ENCODE data around the gene VOPP1. TPM values are rescaled to one million over a fixed set of nuclear protein-coding genes. Genes with fewer than 3 reads are reported as not detected.
A peak's percentile ranks its signal among the peaks of the same experiment; 100 is the strongest.

The VOPP1 gene
- total and polyA plus RNA-seq, 10 of the 15 experiments (the other 5 are each of a cell fraction or from before 2014, with no cell fraction given): 32.8 to 206 (median 129) TPM

- Histone ChIP-seq H3K4me1 (ENCODE audit: control insufficient read depth, insufficient read depth, low read length) (peaks cover 7% of the 10 kb centered on the region), H3K4me2 (ENCODE audit: control insufficient read depth, insufficient read depth) (no peak overlapping the region), H2AFZ (ENCODE audit: control insufficient read depth, low read depth, low read length) (no peak overlapping the region), H3K27ac (ENCODE audit: control insufficient read depth, insufficient read depth) (no peak overlapping the region), H3K79me2 (ENCODE audit: control insufficient read depth, insufficient read depth, low read length) (peaks cover 5% of the 10 kb centered on the region), H4K20me1 (ENCODE audit: control insufficient read depth, insufficient read depth) (0 out of 2 replicates have a peak, but pooled peaks cover 3% of the 10 kb centered on the region), H3K36me3 (ENCODE audit: control insufficient read depth in 2 of 2, insufficient read depth in 2 of 2, low read length in 1 of 2) (peaks cover 46 to 48% of the 10 kb centered on the region in 2 experiments), H3K9ac (ENCODE audit: control insufficient read depth, insufficient read depth, low read length) (no peak overlapping the region), H3K9me3 (replicated peaks; ENCODE audit: control insufficient read depth, insufficient read depth, low read length) (no peaks in the 10 kb centered on the region), H3K4me3 (no peak overlapping the region), H3K27me3 (replicated peaks in 1 of 2; ENCODE audit: control insufficient read depth in 2 of 2, insufficient read depth in 2 of 2, low read length in 1 of 2) (no peaks in the 10 kb centered on the region)
- intact Hi-C loops (cut with micrococcal nuclease; ENCODE audit: unreplicated experiment) (no loop called here), in situ Hi-C loops (cut with MboI) (no loop called here)
- BruUV-seq (replicated peaks): no TSS peak
- DNase-seq (ENCODE audit: low read depth, low spot score) (no peak), ATAC-seq (no peak), FAIRE-seq (no peak)
- SMC1A ChIA-PET (ENCODE audit: uncharacterized antibody, unreplicated experiment): interaction anchor here (0.5 kb wide), 1 partner anchor 240 kb away, joined by 3 read pairs; no protein-coding TSS in a partner anchor
- TF ChIP-seq, protein P1, sequence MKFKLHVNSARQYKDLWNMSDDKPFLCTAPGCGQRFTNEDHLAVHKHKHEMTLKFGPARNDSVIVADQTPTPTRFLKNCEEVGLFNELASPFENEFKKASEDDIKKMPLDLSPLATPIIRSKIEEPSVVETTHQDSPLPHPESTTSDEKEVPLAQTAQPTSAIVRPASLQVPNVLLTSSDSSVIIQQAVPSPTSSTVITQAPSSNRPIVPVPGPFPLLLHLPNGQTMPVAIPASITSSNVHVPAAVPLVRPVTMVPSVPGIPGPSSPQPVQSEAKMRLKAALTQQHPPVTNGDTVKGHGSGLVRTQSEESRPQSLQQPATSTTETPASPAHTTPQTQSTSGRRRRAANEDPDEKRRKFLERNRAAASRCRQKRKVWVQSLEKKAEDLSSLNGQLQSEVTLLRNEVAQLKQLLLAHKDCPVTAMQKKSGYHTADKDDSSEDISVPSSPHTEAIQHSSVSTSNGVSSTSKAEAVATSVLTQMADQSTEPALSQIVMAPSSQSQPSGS (IDR thresholded peaks at IDR 0.05; ENCODE audit: low read length): no peak
- TF ChIP-seq POLR2A (IDR thresholded peaks at IDR 0.05; ENCODE audit: low read depth, low read length): peak; percentile 52
- POLR2A ChIA-PET: no interaction called here
- CTCF ChIA-PET: no interaction called here
- WGBS (ENCODE audit: insufficient coverage, insufficient replicate concordance, low lambda C conversion rate, missing lambda C conversion rate): 93% methylated on average over 27 of the region's 28 CpGs
- RAD21 ChIA-PET (ENCODE audit: unreplicated experiment): interaction anchor here (0.8 kb wide), 1 partner anchor 110 kb away, joined by 3 read pairs; no protein-coding TSS in a partner anchor
Measured at GRCh38 chr7:55485501-55486191, 86.7 kb downstream of the VOPP1 start.

- intact Hi-C loops (cut with micrococcal nuclease; ENCODE audit: unreplicated experiment): no loop called here
- TF ChIP-seq, protein P2, sequence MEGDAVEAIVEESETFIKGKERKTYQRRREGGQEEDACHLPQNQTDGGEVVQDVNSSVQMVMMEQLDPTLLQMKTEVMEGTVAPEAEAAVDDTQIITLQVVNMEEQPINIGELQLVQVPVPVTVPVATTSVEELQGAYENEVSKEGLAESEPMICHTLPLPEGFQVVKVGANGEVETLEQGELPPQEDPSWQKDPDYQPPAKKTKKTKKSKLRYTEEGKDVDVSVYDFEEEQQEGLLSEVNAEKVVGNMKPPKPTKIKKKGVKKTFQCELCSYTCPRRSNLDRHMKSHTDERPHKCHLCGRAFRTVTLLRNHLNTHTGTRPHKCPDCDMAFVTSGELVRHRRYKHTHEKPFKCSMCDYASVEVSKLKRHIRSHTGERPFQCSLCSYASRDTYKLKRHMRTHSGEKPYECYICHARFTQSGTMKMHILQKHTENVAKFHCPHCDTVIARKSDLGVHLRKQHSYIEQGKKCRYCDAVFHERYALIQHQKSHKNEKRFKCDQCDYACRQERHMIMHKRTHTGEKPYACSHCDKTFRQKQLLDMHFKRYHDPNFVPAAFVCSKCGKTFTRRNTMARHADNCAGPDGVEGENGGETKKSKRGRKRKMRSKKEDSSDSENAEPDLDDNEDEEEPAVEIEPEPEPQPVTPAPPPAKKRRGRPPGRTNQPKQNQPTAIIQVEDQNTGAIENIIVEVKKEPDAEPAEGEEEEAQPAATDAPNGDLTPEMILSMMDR (IDR thresholded peaks at IDR 0.05 in 2 of 3, conservative IDR thresholded peaks at IDR 0.05 in 1 of 3; ENCODE audit: control insufficient read depth in 2 of 3, extremely low read depth in 1 of 3, insufficient read depth in 1 of 3, low read depth in 3 of 3, low read length in 3 of 3): no peak
- TF ChIP-seq BMI1 (IDR thresholded peaks at IDR 0.05; ENCODE audit: borderline replicate concordance): no peak
- no peak for TF ChIP-seq SUPT20H (IDR thresholded peaks at IDR 0.05; ENCODE audit: borderline replicate concordance, control insufficient read depth, low read depth, low read length)
- TF ChIP-seq, protein P3, sequence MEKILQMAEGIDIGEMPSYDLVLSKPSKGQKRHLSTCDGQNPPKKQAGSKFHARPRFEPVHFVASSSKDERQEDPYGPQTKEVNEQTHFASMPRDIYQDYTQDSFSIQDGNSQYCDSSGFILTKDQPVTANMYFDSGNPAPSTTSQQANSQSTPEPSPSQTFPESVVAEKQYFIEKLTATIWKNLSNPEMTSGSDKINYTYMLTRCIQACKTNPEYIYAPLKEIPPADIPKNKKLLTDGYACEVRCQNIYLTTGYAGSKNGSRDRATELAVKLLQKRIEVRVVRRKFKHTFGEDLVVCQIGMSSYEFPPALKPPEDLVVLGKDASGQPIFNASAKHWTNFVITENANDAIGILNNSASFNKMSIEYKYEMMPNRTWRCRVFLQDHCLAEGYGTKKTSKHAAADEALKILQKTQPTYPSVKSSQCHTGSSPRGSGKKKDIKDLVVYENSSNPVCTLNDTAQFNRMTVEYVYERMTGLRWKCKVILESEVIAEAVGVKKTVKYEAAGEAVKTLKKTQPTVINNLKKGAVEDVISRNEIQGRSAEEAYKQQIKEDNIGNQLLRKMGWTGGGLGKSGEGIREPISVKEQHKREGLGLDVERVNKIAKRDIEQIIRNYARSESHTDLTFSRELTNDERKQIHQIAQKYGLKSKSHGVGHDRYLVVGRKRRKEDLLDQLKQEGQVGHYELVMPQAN (conservative IDR thresholded peaks at IDR 0.05): no peak
Measured at GRCh38 chr7:55484834-55485233, 87.5 kb downstream of the VOPP1 start.

More at GRCh38 chr7:55484834-55485233, 87.5 kb downstream of the VOPP1 start:
- Histone ChIP-seq H3K4me2 (ENCODE audit: control insufficient read depth, insufficient read depth) (no peak overlapping the region), H4K20me1 (ENCODE audit: control insufficient read depth, insufficient read depth) (0 out of 2 replicates have a peak, but pooled peaks cover 3% of the 10 kb centered on the region), H3K27ac (ENCODE audit: control insufficient read depth, insufficient read depth) (no peak overlapping the region), H3K9me3 (replicated peaks; ENCODE audit: control insufficient read depth, insufficient read depth, low read length) (no peaks in the 10 kb centered on the region), H3K27me3 (replicated peaks in 1 of 2; ENCODE audit: control insufficient read depth in 2 of 2, insufficient read depth in 2 of 2, low read length in 1 of 2) (no peaks in the 10 kb centered on the region), H3K4me1 (ENCODE audit: control insufficient read depth, insufficient read depth, low read length) (peaks cover 7% of the 10 kb centered on the region), H3K36me3 (ENCODE audit: control insufficient read depth in 2 of 2, insufficient read depth in 2 of 2, low read length in 1 of 2) (peaks cover 39 to 42% of the 10 kb centered on the region in 2 experiments), H3K4me3 (no peak overlapping the region), H3K9ac (ENCODE audit: control insufficient read depth, insufficient read depth, low read length) (no peak overlapping the region), H3K79me2 (ENCODE audit: control insufficient read depth, insufficient read depth, low read length) (peaks cover 5% of the 10 kb centered on the region), H2AFZ (ENCODE audit: control insufficient read depth, low read depth, low read length) (no peak overlapping the region)
- SMC1A ChIA-PET (ENCODE audit: uncharacterized antibody, unreplicated experiment): interaction anchor here (0.5 to 1.4 kb wide), 2 partner anchors 17 to 241 kb away, joined by 3 to 5 read pairs; no protein-coding TSS in a partner anchor
- WGBS (ENCODE audit: insufficient coverage, insufficient replicate concordance, low lambda C conversion rate, missing lambda C conversion rate): 90% methylated on average over 6 of the region's 6 CpGs
- in situ Hi-C loops (cut with MboI): no loop called here
- POLR2A ChIA-PET: no interaction called here
- CTCF ChIA-PET: no interaction called here
- FAIRE-seq (no peak), DNase-seq (ENCODE audit: low read depth, low spot score) (no peak), ATAC-seq (no peak)
- BruUV-seq (replicated peaks): no TSS peak
- RAD21 ChIA-PET (ENCODE audit: unreplicated experiment): no interaction called here
